Parathyroid adenoma (tissue), 2 donors: ENCODE data around the gene NQO2.
A peak's percentile ranks its signal among the peaks of the same experiment; 100 is the strongest.
"Not testable (repeated sequence)": the region's sequence is repeated elsewhere in the genome, so short reads cannot be mapped to it uniquely, and the experiment has no call there.

Experiments
- H2AFZ ChIP-seq: fragments of 300-600 bp; sonication (generic); one replicate; pipeline ENCODE4 v1.7.0; 2017; ENCODE audit warnings: antibody characterized with exemption, mild to moderate bottlenecking
- H3K27ac ChIP-seq: fragments of 300-600 bp; sonication (generic); one replicate; pipeline ENCODE4 v1.7.0; 2017
- H3K27me3 ChIP-seq: fragments of 300-600 bp; sonication (generic); one replicate; pipeline ENCODE4 v1.7.0; 2017; ENCODE audit warnings: low read length; ENCODE audit not compliant: control insufficient read depth, insufficient read depth
- H3K36me3 ChIP-seq: fragments of 300-600 bp; sonication (generic); one replicate; pipeline ENCODE4 v1.7.0; 2017; ENCODE audit warnings: low read length; ENCODE audit not compliant: control insufficient read depth, insufficient read depth
- H3K4me1 ChIP-seq: fragments of 300-600 bp; sonication (generic); one replicate; pipeline ENCODE4 v1.7.0; 2017; ENCODE audit warnings: control low read depth
- H3K4me2 ChIP-seq: fragments of 300-600 bp; sonication (generic); one replicate; pipeline ENCODE4 v1.7.0; 2017; ENCODE audit warnings: low read length
- H3K4me3 ChIP-seq: fragments of 300-600 bp; sonication (generic); one replicate; pipeline ENCODE4 v1.7.0; 2017; ENCODE audit warnings: low read depth, low read length
- H3K79me2 ChIP-seq: fragments of 300-600 bp; sonication (generic); one replicate; pipeline ENCODE4 v1.7.0; 2017; ENCODE audit warnings: control low read depth
- H3K9ac ChIP-seq: fragments of 300-600 bp; sonication (generic); one replicate; pipeline ENCODE4 v1.7.0; 2017; ENCODE audit warnings: mild to moderate bottlenecking
- H3K9me3 ChIP-seq: fragments of 300-600 bp; sonication (generic); one replicate; pipeline ENCODE4 v1.7.0; 2017; ENCODE audit warnings: low read length; ENCODE audit not compliant: control insufficient read depth
- CTCF ChIP-seq: fragments of 300-600 bp; sonication (generic); IDR thresholded peaks from one replicate; pipeline ENCODE4 v1.7.0; 2017; ENCODE audit warnings: antibody characterized with exemption, mild to moderate bottlenecking
- donor health status: primary hyperparathyroidism.

The NQO2 gene

GRCh38 chr6:3041147-3041546 lies 41.5 kb downstream of the NQO2 start:
- no peak overlapping the region for H3K4me2 ChIP-seq
- H3K36me3 ChIP-seq = no peaks in the 10 kb centered on the region
- no peak overlapping the region for H3K9ac ChIP-seq
- no peaks in the 10 kb centered on the region for H3K4me1 ChIP-seq
- H3K27me3 ChIP-seq = no peaks in the 10 kb centered on the region
- H3K79me2 ChIP-seq = no peaks in the 10 kb centered on the region
- no peaks in the 10 kb centered on the region for H3K9me3 ChIP-seq
- no peak overlapping the region for H3K4me3 ChIP-seq
- TF ChIP-seq CTCF = no peak
- no peak overlapping the region for H3K27ac ChIP-seq
- no peak overlapping the region for H2AFZ ChIP-seq

- no peaks in the 10 kb centered on the region for H3K79me2 ChIP-seq
- no peak for TF ChIP-seq CTCF
- H3K9ac ChIP-seq = no peak overlapping the region
- H3K4me2 ChIP-seq = no peak overlapping the region
- no peaks in the 10 kb centered on the region for H3K27me3 ChIP-seq
- H3K4me3 ChIP-seq = no peak overlapping the region
- H3K36me3 ChIP-seq = no peaks in the 10 kb centered on the region
- no peaks in the 10 kb centered on the region for H3K4me1 ChIP-seq
- H3K9me3 ChIP-seq = no peaks in the 10 kb centered on the region
- H3K27ac ChIP-seq = no peak overlapping the region
- H2AFZ ChIP-seq = peak overlapping the region; percentile 18
Observed at GRCh38 chr6:3041606-3042005, 41.9 kb downstream of the NQO2 start.

- no peak overlapping the region for H3K4me3 ChIP-seq
- H3K4me1 ChIP-seq = no peaks in the 10 kb centered on the region
- H3K27ac ChIP-seq = no peak overlapping the region
- no peaks in the 10 kb centered on the region for H3K27me3 ChIP-seq
- H3K9ac ChIP-seq = no peak overlapping the region
- H3K9me3 ChIP-seq = no peaks in the 10 kb centered on the region
- H3K4me2 ChIP-seq = no peak overlapping the region
- no peak overlapping the region for H2AFZ ChIP-seq
- H3K79me2 ChIP-seq = no peaks in the 10 kb centered on the region
- H3K36me3 ChIP-seq = no peaks in the 10 kb centered on the region
- TF ChIP-seq CTCF = no peak
Observed at GRCh38 chr6:3045369-3045768, 45.7 kb downstream of the NQO2 start.

- H3K4me2 ChIP-seq = no peak overlapping the region
- no peaks in the 10 kb centered on the region for H3K27me3 ChIP-seq
- no peaks in the 10 kb centered on the region for H3K36me3 ChIP-seq
- H3K4me3 ChIP-seq = no peak overlapping the region
- no peak overlapping the region for H3K9ac ChIP-seq
- H3K79me2 ChIP-seq = no peaks in the 10 kb centered on the region
- H2AFZ ChIP-seq = no peak overlapping the region
- H3K9me3 ChIP-seq = no peaks in the 10 kb centered on the region
- no peak overlapping the region for H3K27ac ChIP-seq
- H3K4me1 ChIP-seq = no peaks in the 10 kb centered on the region
- TF ChIP-seq CTCF = no peak
Observed at GRCh38 chr6:3045777-3046176, 46.1 kb downstream of the NQO2 start.

- H2AFZ ChIP-seq = no peak overlapping the region
- H3K36me3 ChIP-seq = no peaks in the 10 kb centered on the region
- H3K4me3 ChIP-seq = no peak overlapping the region
- H3K9ac ChIP-seq = no peak overlapping the region
- no peak for TF ChIP-seq CTCF
- no peaks in the 10 kb centered on the region for H3K27me3 ChIP-seq
- no peaks in the 10 kb centered on the region for H3K9me3 ChIP-seq
- H3K4me2 ChIP-seq = no peak overlapping the region
- no peaks in the 10 kb centered on the region for H3K79me2 ChIP-seq
- no peak overlapping the region for H3K27ac ChIP-seq
- no peaks in the 10 kb centered on the region for H3K4me1 ChIP-seq
Observed at GRCh38 chr6:3046295-3046694, 46.6 kb downstream of the NQO2 start.

- not testable (repeated sequence) for H3K4me3 ChIP-seq, H3K36me3 ChIP-seq, H3K9ac ChIP-seq, H3K27me3 ChIP-seq, H3K4me2 ChIP-seq, H2AFZ ChIP-seq, H3K27ac ChIP-seq, H3K4me1 ChIP-seq, H3K9me3 ChIP-seq, H3K79me2 ChIP-seq
Observed at GRCh38 chr6:3048009-3048408, 48.3 kb downstream of the NQO2 start.
